KMS-11 (cell line): ENCODE data around the gene TEDC1.

ENCODE experiments used
- H2AFZ ChIP-seq: fragments of 200-600 bp; sonication (generic); 2 replicates; pipeline ENCODE4 v1.6.1; 2016; ENCODE audit warnings: antibody characterized with exemption, mixed run types, low read depth
- H3K27ac ChIP-seq: fragments of 200-600 bp; sonication (generic); 2 replicates; pipeline ENCODE4 v1.6.1; 2016; ENCODE audit warnings: mild to moderate bottlenecking, mixed run types
- H3K27me3 ChIP-seq: fragments of 200-600 bp; sonication (generic); 2 replicates; pipeline ENCODE4 v1.6.1; 2017; ENCODE audit warnings: mild to moderate bottlenecking, low read depth, mixed run types, moderate library complexity; ENCODE audit not compliant: insufficient read depth
- H3K36me3 ChIP-seq: fragments of 200-600 bp; sonication (generic); 2 replicates; pipeline ENCODE4 v1.6.1; 2017; ENCODE audit warnings: mild to moderate bottlenecking, mixed run types; ENCODE audit not compliant: insufficient read depth
- H3K4me1 ChIP-seq: fragments of 200-600 bp; sonication (generic); 2 replicates; pipeline ENCODE4 v1.6.1; 2016; ENCODE audit warnings: mild to moderate bottlenecking, low read depth, mixed run types; ENCODE audit not compliant: poor library complexity, severe bottlenecking
- H3K4me2 ChIP-seq: fragments of 200-600 bp; sonication (generic); 2 replicates; pipeline ENCODE4 v1.7.0; 2016; ENCODE audit warnings: mild to moderate bottlenecking, mixed run types
- H3K4me3 ChIP-seq: fragments of 200-600 bp; sonication (generic); IDR thresholded peaks from 2 replicates; pipeline ENCODE4 v1.6.1; 2017; ENCODE audit warnings: low read depth, low read length, mixed read lengths; ENCODE audit not compliant: insufficient read depth
- H3K79me2 ChIP-seq: fragments of 200-600 bp; sonication (generic); 2 replicates; pipeline ENCODE4 v1.6.1; 2016; ENCODE audit warnings: low read depth, mixed run types; ENCODE audit not compliant: insufficient read depth
- H3K9ac ChIP-seq: fragments of 200-600 bp; sonication (generic); 2 replicates; pipeline ENCODE4 v1.6.1; 2016; ENCODE audit warnings: mild to moderate bottlenecking, mixed run types
- H4K20me1 ChIP-seq: fragments of 200-600 bp; sonication (generic); 2 replicates; pipeline ENCODE4 v1.6.1; 2016; ENCODE audit warnings: mild to moderate bottlenecking, mixed run types; ENCODE audit not compliant: insufficient read depth
- TF ChIP-seq, protein P1 (sequence below): fragments of 200-600 bp; sonication (generic); conservative IDR thresholded peaks from 2 replicates; pipeline ENCODE4 v1.6.1; 2017; ENCODE audit warnings: low read depth, mild to moderate bottlenecking, antibody characterized with exemption, low read length, moderate library complexity, mixed read lengths

Gene TEDC1

DNA sequence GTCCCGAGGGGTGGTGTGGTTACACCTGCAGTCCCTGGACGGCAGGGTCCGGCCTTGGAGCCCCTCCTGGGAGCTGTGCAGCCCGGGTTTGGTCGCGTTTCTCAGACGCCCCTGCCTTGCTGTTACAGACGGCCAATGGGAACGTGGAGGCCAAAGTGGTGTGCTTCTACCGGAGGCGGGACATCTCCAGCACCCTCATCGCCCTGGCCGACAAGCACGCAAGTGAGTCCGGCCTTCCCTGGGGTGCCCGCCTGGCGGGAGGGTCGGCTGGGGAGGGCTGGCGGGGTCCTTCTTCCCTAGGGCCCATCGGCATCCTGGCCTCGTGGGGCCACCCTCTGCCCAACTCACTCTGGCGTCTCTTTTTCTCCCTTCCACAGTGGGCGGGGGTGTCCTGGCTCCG is 45.8 kb upstream of the TEDC1 start:
- H3K4me2 ChIP-seq, result no peak overlapping the region
- no peaks in the 10 kb centered on the region for H4K20me1 ChIP-seq
- H3K4me1 ChIP-seq, result peaks cover 6% of the 10 kb centered on the region

DNA sequence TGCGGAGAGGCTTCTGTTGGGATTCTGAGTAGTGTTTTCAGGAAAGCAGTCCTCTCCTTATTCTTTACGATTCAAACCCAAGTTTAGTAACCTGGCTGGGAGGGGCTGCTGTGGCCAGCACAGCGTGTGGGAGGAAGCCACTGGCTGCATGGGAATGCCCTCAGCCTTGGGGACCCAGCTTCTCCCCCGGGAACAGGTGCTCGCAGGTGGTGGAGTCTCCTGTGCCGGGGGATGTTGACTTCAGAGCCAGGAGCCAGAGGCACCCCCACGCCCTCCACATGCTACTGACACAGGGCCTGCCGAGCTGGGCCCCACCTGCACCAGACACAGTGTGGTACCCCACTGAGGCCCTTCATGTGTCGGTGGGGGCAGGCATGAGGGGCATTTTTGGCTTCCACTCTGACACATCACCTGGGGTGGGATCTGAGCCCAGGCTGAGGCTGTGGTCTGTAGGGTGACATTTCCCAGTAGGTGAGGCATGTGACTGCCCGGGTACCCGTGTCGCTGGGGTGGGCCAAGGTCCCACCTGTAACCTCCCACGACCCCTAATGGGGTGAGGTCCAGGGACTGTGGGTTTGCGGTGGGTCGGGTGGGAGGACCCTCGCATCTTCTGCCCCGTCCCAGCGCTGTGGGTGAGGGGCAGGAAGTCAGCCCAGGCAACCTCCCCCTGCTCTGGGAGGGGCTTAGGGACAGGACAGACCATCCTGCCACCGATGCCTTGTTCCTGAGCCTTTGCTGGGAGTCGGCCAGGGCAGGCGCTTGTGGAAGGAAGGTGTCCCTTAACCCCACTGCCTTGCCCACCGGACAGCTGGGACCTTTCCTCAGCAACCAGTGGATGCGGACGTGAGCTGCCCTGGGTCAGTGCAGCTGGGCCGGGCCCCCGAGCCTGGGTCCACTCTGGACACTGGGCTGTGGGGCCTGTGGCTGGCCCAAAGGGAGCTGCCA is 44.9 kb upstream of the TEDC1 start:
- H3K9ac ChIP-seq, result no peak overlapping the region
- H3K4me2 ChIP-seq, result no peak overlapping the region
- no peak overlapping the region for H3K27ac ChIP-seq
- no peak overlapping the region for H3K4me3 ChIP-seq
- H2AFZ ChIP-seq, result no peak overlapping the region
- TF ChIP-seq, protein P1, sequence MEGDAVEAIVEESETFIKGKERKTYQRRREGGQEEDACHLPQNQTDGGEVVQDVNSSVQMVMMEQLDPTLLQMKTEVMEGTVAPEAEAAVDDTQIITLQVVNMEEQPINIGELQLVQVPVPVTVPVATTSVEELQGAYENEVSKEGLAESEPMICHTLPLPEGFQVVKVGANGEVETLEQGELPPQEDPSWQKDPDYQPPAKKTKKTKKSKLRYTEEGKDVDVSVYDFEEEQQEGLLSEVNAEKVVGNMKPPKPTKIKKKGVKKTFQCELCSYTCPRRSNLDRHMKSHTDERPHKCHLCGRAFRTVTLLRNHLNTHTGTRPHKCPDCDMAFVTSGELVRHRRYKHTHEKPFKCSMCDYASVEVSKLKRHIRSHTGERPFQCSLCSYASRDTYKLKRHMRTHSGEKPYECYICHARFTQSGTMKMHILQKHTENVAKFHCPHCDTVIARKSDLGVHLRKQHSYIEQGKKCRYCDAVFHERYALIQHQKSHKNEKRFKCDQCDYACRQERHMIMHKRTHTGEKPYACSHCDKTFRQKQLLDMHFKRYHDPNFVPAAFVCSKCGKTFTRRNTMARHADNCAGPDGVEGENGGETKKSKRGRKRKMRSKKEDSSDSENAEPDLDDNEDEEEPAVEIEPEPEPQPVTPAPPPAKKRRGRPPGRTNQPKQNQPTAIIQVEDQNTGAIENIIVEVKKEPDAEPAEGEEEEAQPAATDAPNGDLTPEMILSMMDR, result no peak
- no peaks in the 10 kb centered on the region for H3K36me3 ChIP-seq
- peaks cover 6% of the 10 kb centered on the region for H3K4me1 ChIP-seq
- no peaks in the 10 kb centered on the region for H3K79me2 ChIP-seq
- no peaks in the 10 kb centered on the region for H4K20me1 ChIP-seq
- H3K27me3 ChIP-seq, result no peaks in the 10 kb centered on the region

More for the DNA sequence above, 45.8 kb upstream of the TEDC1 start:
- no peak overlapping the region for H3K9ac ChIP-seq
- H3K27ac ChIP-seq, result no peak overlapping the region
- H3K79me2 ChIP-seq, result no peaks in the 10 kb centered on the region
- no peak overlapping the region for H2AFZ ChIP-seq
- H3K4me3 ChIP-seq, result no peak overlapping the region
- TF ChIP-seq, protein P1, result no peak
- no peaks in the 10 kb centered on the region for H3K36me3 ChIP-seq
- H3K27me3 ChIP-seq, result no peaks in the 10 kb centered on the region

DNA sequence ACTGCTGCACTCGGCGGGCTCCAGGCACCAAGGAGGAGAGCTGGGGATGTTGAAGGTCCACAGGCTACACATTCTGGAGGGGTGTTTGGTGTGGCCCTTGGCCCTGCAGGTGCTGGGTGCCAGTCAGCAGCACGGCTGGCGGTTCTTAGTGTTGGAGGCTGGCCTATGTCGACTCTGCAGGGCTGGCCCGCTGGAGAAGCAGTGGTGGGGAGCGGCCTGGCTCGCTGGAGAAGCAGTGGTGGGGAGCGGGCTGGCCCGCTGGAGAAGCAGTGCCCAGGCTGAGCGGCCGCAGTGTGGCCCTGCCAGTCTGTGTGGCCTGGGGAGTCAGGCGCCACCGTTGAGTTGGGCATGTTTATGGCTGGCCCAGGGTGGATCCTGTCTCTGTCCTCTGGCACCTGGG is 44.1 kb upstream of the TEDC1 start:
- no peak overlapping the region for H3K4me3 ChIP-seq
- H3K36me3 ChIP-seq, result no peaks in the 10 kb centered on the region
- no peak overlapping the region for H3K9ac ChIP-seq
- no peak overlapping the region for H2AFZ ChIP-seq
- peaks cover 6% of the 10 kb centered on the region for H3K4me1 ChIP-seq
- H3K27me3 ChIP-seq, result no peaks in the 10 kb centered on the region
- TF ChIP-seq, protein P1, result no peak
- no peak overlapping the region for H3K4me2 ChIP-seq
- no peaks in the 10 kb centered on the region for H4K20me1 ChIP-seq
- H3K27ac ChIP-seq, result no peak overlapping the region
- H3K79me2 ChIP-seq, result no peaks in the 10 kb centered on the region

DNA sequence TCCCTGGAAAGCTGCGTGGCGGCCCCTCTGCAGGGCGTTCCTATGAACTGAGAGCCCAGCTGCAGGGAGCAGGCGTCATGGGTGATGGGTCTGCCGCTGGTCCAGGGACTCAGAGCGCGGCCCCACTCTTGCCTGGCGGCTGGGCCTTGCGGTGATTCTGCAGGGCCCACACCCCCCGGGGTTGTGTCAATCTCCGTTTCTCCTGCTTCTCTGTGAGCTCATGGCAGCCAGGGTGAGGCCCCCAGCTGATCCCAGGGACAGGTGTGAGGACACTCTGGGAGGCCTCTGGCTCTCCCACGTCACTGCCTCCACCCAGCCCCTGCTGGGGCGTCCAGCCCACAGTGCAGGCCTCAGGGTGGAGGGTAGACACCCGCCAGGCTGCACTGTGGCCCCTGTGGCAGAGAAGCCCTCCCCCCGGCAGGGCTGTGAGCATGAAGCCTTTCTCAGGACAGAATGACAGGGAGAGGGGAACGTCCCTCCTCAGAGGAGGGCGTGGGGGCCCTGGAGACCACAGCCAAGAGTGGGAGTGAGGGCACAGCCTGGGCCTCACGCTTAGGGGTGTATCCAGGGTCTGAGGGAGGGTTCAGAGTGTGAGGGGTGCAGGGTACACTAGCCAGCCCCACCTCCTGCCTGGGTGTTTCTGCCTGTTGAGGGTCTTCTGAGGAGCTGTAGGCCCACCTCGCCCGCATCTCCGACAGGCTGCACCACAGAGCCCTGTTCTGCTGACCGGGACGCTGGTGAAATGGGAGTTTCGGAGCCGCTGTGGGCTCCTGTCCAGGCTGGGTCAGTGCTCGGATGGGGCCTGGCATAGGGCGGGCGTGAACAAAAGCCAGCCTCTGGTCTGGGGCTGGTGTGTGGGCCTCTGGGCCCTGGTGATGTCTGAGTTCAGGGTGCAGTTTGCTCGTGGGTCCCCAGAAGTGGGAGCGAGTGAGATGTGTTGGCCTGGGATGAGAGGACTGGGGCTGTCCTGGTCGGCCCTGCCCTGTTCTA is 43.1 kb upstream of the TEDC1 start:
- Histone ChIP-seq H3K4me2 (peak overlapping the region; percentile 29; the same call in 1 of the 2 replicates), H3K27me3 (no peaks in the 10 kb centered on the region), H2AFZ (peak overlapping the region; percentile 45), H3K27ac (no peak overlapping the region), H3K79me2 (no peaks in the 10 kb centered on the region), H3K9ac (no peak overlapping the region), H3K4me1 (peaks cover 6% of the 10 kb centered on the region), H3K4me3 (no peak overlapping the region), H3K36me3 (no peaks in the 10 kb centered on the region), H4K20me1 (no peaks in the 10 kb centered on the region)
- TF ChIP-seq, protein P1, result no peak
